RCC 7860 (cell line): Measurements from ENCODE around the gene SDCBP2.

Experiments
- DNase-seq: peaks from one replicate; pipeline ENCODE4 v3.0.0-alpha.2; 2015; ENCODE audit warnings: low spot score
- FAIRE-seq: peaks from 2 replicates; lab custom pipeline; 2012; peaks lifted over from hg19 to GRCh38; lab: Jason Lieb, UNC

The SDCBP2 gene

DNA sequence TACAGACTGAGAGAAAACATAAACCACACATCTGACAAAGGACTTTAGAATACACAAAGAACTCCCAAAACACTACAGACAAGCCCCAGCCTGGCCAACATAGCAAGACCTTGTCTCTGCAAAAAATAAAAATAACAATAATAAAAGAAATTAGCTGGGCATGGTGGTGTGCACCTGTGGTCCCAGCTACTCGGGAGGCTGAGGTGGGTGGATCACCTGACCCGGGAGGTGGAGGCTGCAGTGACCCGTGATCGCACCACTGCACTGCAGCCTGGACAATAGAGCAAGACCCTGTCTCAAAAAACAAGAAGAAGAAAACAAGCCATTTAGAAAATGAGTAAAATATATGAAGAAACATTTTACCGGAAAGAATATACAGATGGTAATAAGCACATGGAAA lies 13.1 kb downstream of the SDCBP2 start:
- no peak for DNase-seq
- no peak for FAIRE-seq

DNA sequence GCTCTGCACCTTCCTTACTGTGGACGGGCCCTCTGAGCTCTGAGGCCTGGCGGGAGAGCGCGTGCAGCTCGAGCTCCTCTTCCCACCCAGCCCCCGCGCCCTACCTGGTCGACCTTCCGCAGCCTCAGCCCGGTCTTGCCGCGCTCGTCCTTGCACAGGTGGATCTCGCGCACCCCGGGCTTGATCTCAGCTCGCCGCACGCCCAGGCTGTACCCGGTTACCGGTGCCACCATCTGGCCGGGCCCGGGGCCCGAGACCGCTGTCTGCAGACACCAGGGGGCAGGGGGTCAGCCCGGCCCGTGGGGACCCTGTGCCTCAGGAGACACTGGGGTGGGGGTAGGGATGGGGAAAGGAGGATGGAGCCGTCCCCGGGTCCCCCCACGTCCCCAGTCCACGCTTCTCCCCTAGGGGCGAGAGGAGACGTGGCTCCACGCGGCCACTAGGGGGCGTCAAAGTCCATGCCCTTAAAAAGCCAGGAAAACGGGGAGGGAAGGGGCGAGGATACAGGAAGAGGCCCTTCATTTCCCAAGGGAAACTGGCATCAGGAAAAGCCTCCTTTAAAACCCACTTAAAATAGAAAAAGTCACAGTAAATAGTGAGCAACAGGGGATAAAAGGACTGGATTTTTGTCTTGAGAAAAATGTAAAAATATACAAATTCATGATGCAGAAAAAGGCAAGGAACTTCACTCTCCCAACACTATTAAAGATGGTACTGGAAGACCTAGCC lies 15.5 kb downstream of the SDCBP2 start:
- DNase-seq (peak; percentile 28), FAIRE-seq (no peak)

- FAIRE-seq: no peak
Measured at GRCh38 chr20:1312904-1313235, 16.1 kb downstream of the SDCBP2 start.

DNA sequence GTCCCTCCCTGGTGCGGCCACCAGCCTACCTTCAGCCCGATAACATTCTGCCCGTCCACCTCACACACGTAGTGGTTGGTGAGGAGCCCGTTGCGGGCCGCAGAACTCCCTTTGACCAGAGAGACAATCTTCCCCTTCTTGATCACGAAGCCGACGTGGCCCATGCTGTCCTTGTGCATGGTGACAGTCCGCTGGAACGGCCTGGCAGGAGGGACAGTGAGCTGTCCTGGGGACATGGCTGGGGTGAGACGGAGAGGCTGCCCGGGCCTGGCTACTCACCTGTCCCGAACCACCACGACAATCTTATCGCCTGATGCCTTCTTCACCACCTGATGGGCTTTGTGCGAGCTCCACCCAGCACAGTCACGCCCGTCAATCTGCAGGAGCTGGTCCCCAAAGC lies 16.6 kb downstream of the SDCBP2 start:
- no peak for FAIRE-seq

More at GRCh38 chr20:1312904-1313235, 16.1 kb downstream of the SDCBP2 start:
- no peak for DNase-seq

GRCh38 chr20:1310506-1311190 lies 18.3 kb downstream of the SDCBP2 start:
- no peak for DNase-seq

More for the DNA sequence above, 16.6 kb downstream of the SDCBP2 start:
- DNase-seq: no peak

GRCh38 chr20:1310071-1310470 lies 18.9 kb downstream of the SDCBP2 start:
- no peak for FAIRE-seq
- DNase-seq: no peak

More at GRCh38 chr20:1310506-1311190, 18.3 kb downstream of the SDCBP2 start:
- no peak for FAIRE-seq

DNA sequence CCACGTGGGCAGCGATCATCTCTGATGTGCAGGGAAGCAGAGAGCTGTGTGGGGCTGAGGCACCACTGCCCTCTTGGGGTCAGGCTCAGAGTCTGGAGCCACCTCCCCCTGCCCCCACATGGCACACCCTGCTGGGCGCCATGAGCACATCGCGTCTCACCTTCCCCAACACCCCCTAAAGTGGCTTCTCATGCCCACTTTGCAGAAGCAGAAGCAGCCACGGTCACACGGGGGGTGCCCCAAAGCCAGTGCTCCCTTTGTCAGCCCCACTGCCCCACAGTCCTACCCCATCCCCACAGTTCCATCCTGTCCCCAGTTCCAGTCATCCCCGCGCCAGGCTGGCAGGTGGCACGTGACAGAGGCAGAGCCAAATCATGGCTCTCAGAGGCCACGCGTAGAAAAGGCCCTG lies 19.5 kb downstream of the SDCBP2 start:
- no peak for FAIRE-seq

GRCh38 chr20:1308702-1309095 lies 20.2 kb downstream of the SDCBP2 start:
- no peak for FAIRE-seq
- DNase-seq: no peak

More for the DNA sequence above, 19.5 kb downstream of the SDCBP2 start:
- DNase-seq: no peak

- FAIRE-seq: no peak
- no peak for DNase-seq
Measured at GRCh38 chr20:1308067-1308701, 20.8 kb downstream of the SDCBP2 start.

DNA sequence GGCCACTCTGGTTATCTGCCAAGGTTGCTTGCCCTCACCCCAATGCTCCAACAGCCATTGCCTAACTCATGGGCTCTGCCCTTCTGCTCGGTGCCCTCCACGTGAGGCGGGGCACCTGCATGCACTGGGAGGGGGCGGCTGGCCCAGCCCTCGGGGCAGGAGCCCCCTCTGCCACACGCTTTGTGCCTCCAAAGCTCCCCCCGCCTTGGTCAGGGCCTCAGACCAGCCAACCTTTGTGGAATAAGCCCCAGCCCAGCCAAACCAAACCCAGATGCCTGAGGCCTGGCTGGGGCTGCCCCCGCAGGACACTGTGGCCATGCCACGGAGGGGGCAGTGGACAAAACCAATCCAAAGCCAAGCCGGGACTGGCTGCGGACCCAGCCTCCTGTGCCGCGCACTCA lies 21.4 kb downstream of the SDCBP2 start:
- FAIRE-seq (no peak), DNase-seq (no peak)

DNA sequence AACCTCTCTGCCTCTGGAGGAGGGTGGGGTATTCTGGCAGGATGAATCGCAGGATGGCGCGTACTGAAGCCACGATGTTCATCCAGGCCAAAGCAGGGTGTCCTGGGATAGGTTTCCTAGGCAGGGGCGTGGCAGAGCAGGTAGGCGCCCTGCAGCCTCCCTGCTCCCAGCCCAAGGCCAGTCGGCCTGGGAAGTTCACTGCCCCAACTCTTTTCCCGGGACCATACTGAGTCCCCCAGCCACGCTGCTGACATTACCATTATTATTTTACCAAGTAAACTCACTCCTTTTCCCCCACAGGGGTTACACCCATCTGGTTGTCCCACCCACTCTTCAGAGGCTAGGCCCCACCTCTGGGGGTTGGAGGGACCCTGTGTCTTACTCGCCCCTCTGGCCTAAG lies 21.8 kb downstream of the SDCBP2 start:
- no peak for FAIRE-seq
- DNase-seq: no peak

GRCh38 chr20:1306316-1307135 lies 22.4 kb downstream of the SDCBP2 start:
- DNase-seq (no peak), FAIRE-seq (no peak)

- DNase-seq (no peak), FAIRE-seq (no peak)
Measured at GRCh38 chr20:1305712-1306111, 23.2 kb downstream of the SDCBP2 start.

DNA sequence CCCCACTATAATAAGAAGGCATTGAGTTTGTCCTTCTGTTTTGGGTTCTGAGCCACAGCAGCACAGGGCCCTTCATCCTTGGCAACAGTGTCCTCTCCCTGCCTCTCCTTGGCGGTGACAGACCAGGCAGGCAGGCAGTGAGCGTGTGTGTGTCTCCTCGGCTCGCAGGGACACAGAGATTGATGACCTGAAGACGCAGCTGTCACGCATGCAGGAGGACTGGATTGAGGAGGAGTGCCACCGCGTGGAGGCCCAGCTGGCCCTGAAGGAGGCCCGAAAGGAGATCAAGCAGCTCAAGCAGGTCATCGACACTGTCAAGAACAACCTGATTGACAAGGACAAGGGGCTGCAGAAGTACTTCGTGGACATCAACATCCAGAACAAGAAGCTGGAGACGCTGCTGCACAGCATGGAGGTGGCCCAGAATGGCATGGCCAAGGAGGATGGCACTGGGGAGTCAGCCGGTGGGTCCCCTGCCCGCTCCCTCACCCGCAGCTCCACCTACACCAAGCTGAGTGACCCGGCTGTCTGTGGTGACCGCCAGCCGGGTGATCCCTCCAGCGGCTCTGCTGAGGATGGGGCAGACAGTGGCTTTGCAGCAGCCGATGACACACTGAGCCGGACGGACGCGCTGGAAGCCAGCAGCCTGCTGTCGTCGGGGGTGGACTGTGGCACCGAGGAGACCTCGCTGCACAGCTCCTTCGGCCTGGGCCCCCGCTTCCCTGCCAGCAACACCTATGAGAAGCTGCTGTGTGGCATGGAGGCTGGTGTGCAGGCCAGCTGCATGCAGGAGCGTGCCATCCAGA lies 24.0 kb downstream of the SDCBP2 start:
- DNase-seq (no peak), FAIRE-seq (no peak)

DNA sequence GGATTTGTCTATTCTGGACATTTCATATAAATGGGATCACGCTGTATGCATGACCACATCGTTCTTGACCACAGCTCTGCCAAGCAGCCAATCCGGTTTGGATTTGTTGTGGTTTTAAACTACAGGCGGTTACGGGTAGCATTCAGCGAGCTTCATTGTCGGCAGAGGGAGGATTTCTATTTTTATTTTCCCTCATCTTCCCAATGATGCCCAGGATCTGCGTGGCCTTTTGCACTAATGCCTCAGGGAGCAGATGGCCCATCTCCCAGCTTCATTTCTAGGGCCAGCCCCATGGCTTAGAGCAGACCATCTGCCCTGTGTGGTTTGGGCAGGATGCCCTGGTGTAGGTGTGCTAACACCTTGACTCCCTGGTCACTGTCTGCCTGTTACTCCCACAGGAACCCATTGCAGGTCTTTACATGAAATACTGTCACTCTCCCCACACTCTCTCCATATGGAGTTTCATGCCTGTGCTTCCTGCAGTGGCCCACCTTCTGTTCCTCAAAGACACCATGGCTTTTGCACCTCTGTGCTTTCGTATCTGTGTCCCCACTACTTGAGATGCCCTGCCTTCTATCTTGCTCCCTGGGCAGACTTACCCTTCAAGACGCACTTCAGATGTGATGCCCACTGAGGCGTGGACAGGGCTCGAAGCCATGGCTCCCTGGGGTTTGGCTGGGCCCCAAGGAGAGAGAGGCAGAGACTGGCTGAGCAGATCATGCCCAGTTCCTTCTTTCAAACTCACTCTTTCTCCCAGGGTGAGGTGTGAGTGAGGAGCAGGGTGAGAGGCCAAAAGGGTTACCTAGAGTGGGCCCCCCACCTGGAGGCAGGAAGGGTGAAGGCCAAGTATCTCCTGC lies 26.0 kb downstream of the SDCBP2 start:
- FAIRE-seq (peak; percentile 83), DNase-seq (peak; percentile 76)

DNA sequence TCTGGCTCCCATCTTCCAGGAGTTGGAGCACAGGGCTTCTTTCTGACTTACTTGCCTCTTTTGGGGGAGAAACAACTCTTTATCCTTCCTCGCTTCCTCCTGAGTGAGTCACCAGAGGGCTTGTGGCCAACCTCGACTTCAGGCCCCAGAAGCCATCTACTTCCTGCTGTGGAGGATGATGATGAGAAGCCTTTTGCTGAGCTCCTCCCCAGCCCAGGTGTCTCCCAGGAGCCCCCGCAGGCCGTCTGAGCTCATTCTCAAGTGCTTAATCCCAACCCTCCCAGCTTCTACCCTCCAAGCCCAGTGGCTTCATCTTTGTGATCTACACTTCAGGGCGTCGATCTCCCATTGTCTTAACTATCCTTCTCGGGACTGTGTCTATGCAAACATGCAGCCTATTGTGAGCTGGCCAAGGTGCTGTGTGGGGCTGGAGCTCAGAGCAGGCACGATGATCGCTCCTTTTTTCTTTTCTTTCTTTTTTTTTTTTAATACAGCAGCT lies 27.9 kb downstream of the SDCBP2 start:
- peak; percentile 43 for DNase-seq

DNA sequence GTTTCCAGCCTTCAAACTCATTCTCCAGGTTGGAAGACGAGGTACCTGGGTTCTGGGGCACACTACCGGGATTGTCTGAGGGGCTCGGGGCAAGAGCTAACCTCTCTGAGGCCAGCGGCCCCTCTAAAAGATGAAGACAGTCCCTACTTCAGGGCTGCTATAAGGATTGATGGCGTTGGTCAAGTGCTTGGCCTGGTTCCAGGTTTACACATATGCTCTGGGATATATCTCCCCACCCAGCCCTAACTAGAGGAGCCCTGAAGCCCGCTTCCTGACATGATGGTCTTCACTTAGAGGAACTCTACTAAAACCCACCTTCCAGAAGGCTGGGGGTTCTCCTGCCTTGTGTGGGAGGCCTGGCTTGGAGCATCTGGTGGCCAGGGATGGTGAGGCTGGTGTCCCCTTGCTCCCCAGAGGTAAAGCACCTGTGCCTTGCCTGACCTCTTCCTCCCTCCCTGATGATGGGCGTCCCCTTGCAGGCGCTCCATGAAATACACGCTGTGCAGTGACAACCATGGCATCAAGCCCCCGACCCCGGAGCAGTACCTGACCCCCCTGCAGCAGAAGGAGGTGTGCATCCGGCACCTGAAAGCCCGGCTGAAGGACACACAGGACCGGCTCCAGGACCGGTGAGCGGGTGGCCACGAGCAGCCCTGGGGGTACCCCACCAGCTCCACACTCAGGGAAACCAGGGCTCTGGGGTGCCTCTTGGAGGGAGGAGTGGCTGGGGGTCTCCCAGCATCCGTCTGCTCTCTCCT lies 28.7 kb downstream of the SDCBP2 start:
- FAIRE-seq: no peak

More for the DNA sequence above, 27.9 kb downstream of the SDCBP2 start:
- FAIRE-seq: no peak

GRCh38 chr20:1299522-1299921 lies 29.4 kb downstream of the SDCBP2 start:
- DNase-seq (no peak), FAIRE-seq (no peak)

More for the DNA sequence above, 28.7 kb downstream of the SDCBP2 start:
- no peak for DNase-seq
